ENCODE data around the gene DYNC2LI1.

The DYNC2LI1 gene

GRCh38 chr2:43823751-43824150, 49.9 kb downstream of the DYNC2LI1 start:
- no peak for TF ChIP-seq CTCF (IDR thresholded peaks at IDR 0.05; ENCODE audit: low read depth, low read length, missing control alignments)
- no peak overlapping the region for H3K4me3 ChIP-seq (ENCODE audit: low read depth, low read length)
- DNase-seq (ENCODE audit: low read depth): no peak

GRCh38 chr2:43824512-43824911, 50.7 kb downstream of the DYNC2LI1 start:
- H3K4me3 ChIP-seq (ENCODE audit: low read depth, low read length): no peak overlapping the region
- no peak for TF ChIP-seq CTCF (IDR thresholded peaks at IDR 0.05; ENCODE audit: low read depth, low read length, missing control alignments)
- no peak for DNase-seq (ENCODE audit: low read depth)

GRCh38 chr2:43824951-43825493, 51.2 kb downstream of the DYNC2LI1 start:
- no peak for TF ChIP-seq CTCF (IDR thresholded peaks at IDR 0.05; ENCODE audit: low read depth, low read length, missing control alignments)
- DNase-seq (ENCODE audit: low read depth): no peak
- H3K4me3 ChIP-seq (ENCODE audit: low read depth, low read length): no peak overlapping the region

GRCh38 chr2:43825841-43826240, 52.0 kb downstream of the DYNC2LI1 start:
- DNase-seq (ENCODE audit: low read depth): no peak
- H3K4me3 ChIP-seq (ENCODE audit: low read depth, low read length): no peak overlapping the region
- no peak for TF ChIP-seq CTCF (IDR thresholded peaks at IDR 0.05; ENCODE audit: low read depth, low read length, missing control alignments)

GRCh38 chr2:43826305-43827250, 52.7 kb downstream of the DYNC2LI1 start:
- no peak for TF ChIP-seq CTCF (IDR thresholded peaks at IDR 0.05; ENCODE audit: low read depth, low read length, missing control alignments)

GRCh38 chr2:43831543-43832294, 57.9 kb downstream of the DYNC2LI1 start:
- DNase-seq (ENCODE audit: low read depth): no peak
- no peak for TF ChIP-seq CTCF (IDR thresholded peaks at IDR 0.05; ENCODE audit: low read depth, low read length, missing control alignments)
- no peak overlapping the region for H3K4me3 ChIP-seq (ENCODE audit: low read depth, low read length)

More at GRCh38 chr2:43826305-43827250, 52.7 kb downstream of the DYNC2LI1 start:
- no peak for DNase-seq (ENCODE audit: low read depth)
- no peak overlapping the region for H3K4me3 ChIP-seq (ENCODE audit: low read depth, low read length)

Data from GM12864 (cell line).